K562 (cell line): ENCODE results near the gene COL1A2. TPM values are rescaled to one million over a fixed set of nuclear protein-coding genes. Genes with fewer than 3 reads are reported as not detected.

Source experiments
- ATAC-seq: fragments of 200-7000 bp; cut with Tn5 transposase; 3 replicates; pipeline ENCODE4 v1.9.1; 2020; ENCODE audit warnings: moderate library complexity
- BruUV-seq: library from RNA; stranded (reverse); fragments of 400-500 nt; replicated peaks from 2 replicates; lab custom pipeline; 2021; lab: Mats Ljungman, UMichigan
- CTCF ChIA-PET: fragments of 300-600 bp; formaldehyde crosslinking; extraction: SDS; loops from one replicate; lab custom pipeline; 2021; ENCODE audit warnings: low intra/inter-chr PET ratio; lab: Yijun Ruan, JAX
- POLR2A ChIA-PET: fragments of 300-600, 350-650 bp; sonication (Branson Sonifier 250); formaldehyde crosslinking; extraction: SDS; loops from one replicate; lab custom pipeline; 2021; ENCODE audit warnings: antibody characterized with exemption, inconsistent platforms; lab: Yijun Ruan, JAX
- DNase-seq, 4 experiments: peaks; one replicate each; pipeline versions ENCODE4 v3.0.0 to v3.0.0-alpha.2; 2011 to 2018; ENCODE audit warnings: low spot score in 3 of 4, mixed read lengths in 3 of 4; ENCODE audit errors: extremely low read depth in 1 of 4
- FAIRE-seq: peaks from 2 replicates; lab custom pipeline; 2011; peaks lifted over from hg19 to GRCh38; lab: Jason Lieb, UNC
- H2AFZ ChIP-seq: 2 replicates; pipeline ENCODE4 v1.6.0; 2011; ENCODE audit warnings: low read depth, low read length, control low read depth, inconsistent platforms
- H3K27ac ChIP-seq: fragments of 200-600 bp; 3 replicates; pipeline ENCODE4 v1.8.0; 2011; ENCODE audit warnings: low read depth, mild to moderate bottlenecking, control low read depth, inconsistent platforms, low read length, moderate library complexity, mixed read lengths; ENCODE audit errors: extremely low read depth
- H3K27me3 ChIP-seq, 2 experiments: fragments of 300-600 bp in 1 of 2; 2 replicates in 1 of 2; 3 replicates in 1 of 2; pipeline versions ENCODE4 v1.6.0 to v1.8.0; 2011; ENCODE audit warnings: inconsistent platforms in 2 of 2, low read length in 2 of 2, mild to moderate bottlenecking in 1 of 2, mixed read lengths in 1 of 2, moderate library complexity in 1 of 2; ENCODE audit not compliant: control insufficient read depth in 2 of 2, insufficient read depth in 2 of 2
- H3K36me3 ChIP-seq: fragments of 300-600 bp; 3 replicates; pipeline ENCODE4 v1.8.0; 2011; ENCODE audit warnings: mild to moderate bottlenecking, low read length, inconsistent platforms; ENCODE audit not compliant: control insufficient read depth, insufficient read depth
- H3K4me1 ChIP-seq, 2 experiments: fragments of 200-600 bp in 1 of 2; replicated peaks in 1 of 2; 2 replicates in 1 of 2; 3 replicates in 1 of 2; pipeline versions ENCODE4 v1.5.1 to v1.8.0; 2011; ENCODE audit warnings: inconsistent platforms in 2 of 2, low read length in 2 of 2, mild to moderate bottlenecking in 1 of 2, mixed read lengths in 1 of 2, moderate library complexity in 1 of 2; ENCODE audit not compliant: control insufficient read depth in 2 of 2, insufficient read depth in 2 of 2
- H3K4me2 ChIP-seq: 2 replicates; pipeline ENCODE4 v1.6.1; 2011; ENCODE audit warnings: low read length, control low read depth, inconsistent platforms, mixed read lengths; ENCODE audit not compliant: insufficient read depth
- H3K4me3 ChIP-seq: fragments of 200-600 bp; sonication (generic), shearing (Covaris generic); 2 replicates; pipeline ENCODE4 v1.5.1; 2016; ENCODE audit warnings: control low read depth, inconsistent platforms
- H3K79me2 ChIP-seq: fragments of 200-600 bp; 3 replicates; pipeline ENCODE4 v1.8.0; 2011; ENCODE audit warnings: low read length, inconsistent platforms; ENCODE audit not compliant: control insufficient read depth, insufficient read depth
- H3K9ac ChIP-seq, 2 experiments: 2 replicates each; pipeline versions ENCODE4 v1.6.0 to v1.6.1; 2011; ENCODE audit warnings: low read depth in 2 of 2, low read length in 2 of 2, control low read depth in 1 of 2, inconsistent platforms in 1 of 2, mild to moderate bottlenecking in 1 of 2, mixed read lengths in 1 of 2; ENCODE audit not compliant: insufficient read depth in 1 of 2
- H3K9me1 ChIP-seq: one replicate; pipeline ENCODE4 v1.6.0; 2011; ENCODE audit warnings: inconsistent platforms, mild to moderate bottlenecking, low read length, moderate library complexity; ENCODE audit not compliant: control insufficient read depth, insufficient read depth
- H3K9me3 ChIP-seq: replicated peaks from 2 replicates; pipeline ENCODE4 v1.5.1; 2011; ENCODE audit warnings: low read depth, low read length, inconsistent platforms; ENCODE audit not compliant: control insufficient read depth, insufficient read depth
- H4K20me1 ChIP-seq: replicated peaks from 2 replicates; pipeline ENCODE4 v1.6.1; 2011; ENCODE audit warnings: low read length, inconsistent platforms, mixed read lengths; ENCODE audit not compliant: control insufficient read depth, insufficient read depth
- CBFA2T3 ChIP-seq: fragments of 450-650 bp; IDR thresholded peaks from 2 replicates; pipeline ENCODE4 v1.6.1; 2017
- E4F1 ChIP-seq: fragments of 250-450 bp; sonication (Bioruptor Pico); IDR thresholded peaks from 2 replicates; pipeline ENCODE4 v1.5.0; 2021; ENCODE audit warnings: mild to moderate bottlenecking, borderline replicate concordance
- EGR1 ChIP-seq: fragments of 450-650 bp; conservative IDR thresholded peaks from 2 replicates; pipeline ENCODE4 v1.6.1; 2017; ENCODE audit warnings: mild to moderate bottlenecking
- FOXJ2 ChIP-seq: fragments of 200-800 bp; sonication (Bioruptor generic); IDR thresholded peaks from 2 replicates; pipeline ENCODE4 v1.6.1; 2016; ENCODE audit warnings: missing genetic modification characterization, missing compliant biosample characterization
- HES1 ChIP-seq: fragments of 450-650 bp; IDR thresholded peaks from 2 replicates; pipeline ENCODE4 v1.6.1; 2016; ENCODE audit warnings: low read depth, mild to moderate bottlenecking, moderate library complexity
- NFIC ChIP-seq: fragments of 450-650 bp; IDR thresholded peaks from 2 replicates; pipeline ENCODE4 v1.6.1; 2017; ENCODE audit warnings: mild to moderate bottlenecking, inconsistent platforms
- RBFOX2 ChIP-seq: fragments of 200-400 bp; formaldehyde crosslinking; IDR thresholded peaks from 2 replicates; pipeline ENCODE4 v1.6.1; 2017; ENCODE audit warnings: low read depth, mild to moderate bottlenecking, low read length, moderate library complexity
- TFAM ChIP-seq: fragments of 250-450 bp; sonication (Bioruptor Pico); conservative IDR thresholded peaks from 2 replicates; pipeline ENCODE4 v1.5.0; 2021; ENCODE audit warnings: mild to moderate bottlenecking, moderate library complexity
- ZNF707 ChIP-seq: fragments of 250-450 bp; sonication (Bioruptor Pico); conservative IDR thresholded peaks from 2 replicates; pipeline ENCODE4 v1.8.0; 2022; ENCODE audit warnings: inconsistent platforms, mild to moderate bottlenecking, moderate library complexity
- WGBS: fragments of 100-300 bp; shearing (Covaris generic); methylation state at CpG from one replicate; pipeline ENCODE4 v1.1.6; 2016; ENCODE audit warnings: low coverage, mixed read lengths; ENCODE audit not compliant: insufficient coverage; ENCODE audit errors: missing lambda C conversion rate; 5-methylcytosine and 5-hydroxymethylcytosine counted together
- in situ Hi-C: fragments of 300-500 bp; cut with MboI; formaldehyde crosslinking; loops from 4 replicates; pipeline ENCODE4 v1.15.0; 2018; ENCODE audit warnings: inconsistent platforms, mixed read lengths
- intact Hi-C: fragments of 100-400 bp; cut with micrococcal nuclease; formaldehyde crosslinking; loops from 2 replicates; pipeline ENCODE4 v1.14.2; 2022
- polyA plus RNA-seq, 8 experiments: library from polyadenylated mRNA; depleted of rRNA in 4 of 8; stranded (reverse) in 5 of 8; unstranded in 3 of 8; fragments of >200 nt; fragmentation: Nextera tagmentation in 2 of 8; fragmentation: Illumina TruSeq in 1 of 8; extraction: Ambion mirVana in 2 of 8; extraction: Trizol in 1 of 8; gene quantifications; 2 replicates each; pipeline versions ENCODE4 v1.2.1 to v1.2.3, GENCODE V29; 2011 to 2014; ENCODE audit warnings: inconsistent platforms in 1 of 8, missing spikeins in 1 of 8
- total RNA-seq, 7 experiments: library from RNA; depleted of rRNA in 6 of 7; stranded (reverse); fragments of >200 nt in 6 of 7; fragmentation: Illumina TruSeq in 2 of 7; extraction: Trizol in 2 of 7; gene quantifications; 2 replicates each; pipeline versions ENCODE4 v1.2.1 to v1.2.3, GENCODE V29; 2011 to 2021; ENCODE audit warnings: low replicate concordance in 1 of 7

COL1A2 gene
- total and polyA plus RNA-seq, 9 of the 15 experiments (the other 6 are each of a cell fraction or from before 2014, with no cell fraction given) = 0.94 to 11.6 (median 1.7) TPM

GRCh38 chr7:94398841-94399240 lies 4.1 kb downstream of the COL1A2 start:
- Histone ChIP-seq H2AFZ (peak overlapping the region; percentile 17; the same call in 1 of the 2 replicates), H3K9ac (no peak overlapping the region), H4K20me1 (no peaks in the 10 kb centered on the region)
- BruUV-seq = no TSS peak
- no peak for TF ChIP-seq CBFA2T3
- no peak for TF ChIP-seq FOXJ2 (tag)
- TF ChIP-seq EGR1 = no peak
- TF ChIP-seq, all 486 proteins: peak for 0
- H3K27me3 ChIP-seq = 0 out of 5 replicates have a peak, but pooled peaks cover 0 to 4% of the 10 kb centered on the region in 2 experiments
- H3K9me1 ChIP-seq = no peaks in the 10 kb centered on the region
- WGBS = 6% methylated on average over 6 of the region's 6 CpGs
- H3K79me2 ChIP-seq = no peaks in the 10 kb centered on the region
- no peaks in the 10 kb centered on the region for H3K36me3 ChIP-seq
- no peak overlapping the region for H3K27ac ChIP-seq
- intact Hi-C loops = loop anchor here (5.0 to 10.0 kb wide), 4 partner anchors 62 to 1152 kb away; no protein-coding TSS in a partner anchor
- no peak for ATAC-seq
- FAIRE-seq = no peak
- H3K4me3 ChIP-seq = no peak overlapping the region
- H3K4me1 ChIP-seq = peaks cover 5 to 7% of the 10 kb centered on the region in 2 experiments; a peak in 4 of 5 replicates
- POLR2A ChIA-PET = no interaction called here
- no peak overlapping the region for H3K4me2 ChIP-seq
- in situ Hi-C loops = loop anchor here (10.0 kb wide), 1 partner anchor 694 kb away; no protein-coding TSS in a partner anchor
- DNase-seq = no peak
- CTCF ChIA-PET = no interaction called here
- no peaks in the 10 kb centered on the region for H3K9me3 ChIP-seq

GRCh38 chr7:94400022-94400421 lies 5.3 kb downstream of the COL1A2 start:
- no peaks in the 10 kb centered on the region for H3K79me2 ChIP-seq
- BruUV-seq = no TSS peak
- H3K27ac ChIP-seq = no peak overlapping the region
- no peaks in the 10 kb centered on the region for H3K36me3 ChIP-seq
- no peaks in the 10 kb centered on the region for H3K9me1 ChIP-seq
- intact Hi-C loops (no loop called here), in situ Hi-C loops (no loop called here)
- 6% methylated on average over 2 of the region's 2 CpGs for WGBS
- ChIA-PET POLR2A (no interaction called here), CTCF (no interaction called here)
- TF ChIP-seq ZNF707 (CRISPR knock-in tag) (no peak), NFIC (no peak), TFAM (no peak), E4F1 (no peak), HES1 (no peak), RBFOX2 (no peak)
- H2AFZ ChIP-seq = no peak overlapping the region
- no peak overlapping the region for H3K4me3 ChIP-seq
- H3K4me2 ChIP-seq = no peak overlapping the region
- no peaks in the 10 kb centered on the region for H4K20me1 ChIP-seq
- H3K9ac ChIP-seq = no peak overlapping the region
- DNase-seq (no peak), ATAC-seq (no peak), FAIRE-seq (no peak)
- H3K9me3 ChIP-seq = no peaks in the 10 kb centered on the region
- no peaks in the 10 kb centered on the region for H3K27me3 ChIP-seq
- H3K4me1 ChIP-seq = peaks cover 0 to 5% of the 10 kb centered on the region in 2 experiments; a peak in 2 of 5 replicates
